H1 (cell line): ENCODE data around the gene WWC2. TPM values are rescaled to one million over a fixed set of nuclear protein-coding genes. Genes with fewer than 3 reads are reported as not detected.

Source experiments
- CTCF ChIA-PET: fragments of 300-600 bp; sonication (Branson Sonifier 250); formaldehyde crosslinking; loops from one replicate; lab custom pipeline; 2021; ENCODE audit not compliant: partially characterized antibody; lab: Charles Lee
- POLR2A ChIA-PET: fragments of 300-600 bp; sonication (Branson Sonifier 250); formaldehyde crosslinking; loops from one replicate; lab custom pipeline; 2021; ENCODE audit warnings: inconsistent platforms; ENCODE audit not compliant: partially characterized antibody; lab: Charles Lee
- DNase-seq, 2 experiments: peaks; one replicate each; pipeline versions ENCODE4 v3.0.0 to v3.0.0-alpha.2; 2010 to 2022; ENCODE audit warnings: low spot score in 2 of 2, low read depth in 1 of 2, mixed read lengths in 1 of 2
- FAIRE-seq: peaks from 2 replicates; lab custom pipeline; 2011; peaks lifted over from hg19 to GRCh38; lab: Jason Lieb, UNC
- H2AFZ ChIP-seq: 2 replicates; pipeline ENCODE4 v1.8.1; 2012; ENCODE audit warnings: low read length, inconsistent platforms
- H2AK5ac ChIP-seq: 2 replicates; pipeline ENCODE4 v1.6.1; 2013; ENCODE audit warnings: low read depth, low read length
- H2BK120ac ChIP-seq: replicated peaks from 2 replicates; pipeline ENCODE3; 2013; ENCODE audit warnings: low read depth, low read length, inconsistent platforms
- H2BK12ac ChIP-seq: 2 replicates; pipeline ENCODE4 v1.6.1; 2013; ENCODE audit warnings: low read depth, low read length
- H2BK15ac ChIP-seq: 2 replicates; pipeline ENCODE4 v1.6.1; 2013; ENCODE audit warnings: low read length
- H2BK20ac ChIP-seq: 2 replicates; pipeline ENCODE4 v1.6.1; 2013; ENCODE audit warnings: low read length
- H2BK5ac ChIP-seq: 2 replicates; pipeline ENCODE4 v1.6.1; 2013; ENCODE audit warnings: low read depth, low read length
- H3K14ac ChIP-seq: 2 replicates; pipeline ENCODE4 v1.6.1; 2013; ENCODE audit warnings: inconsistent platforms; ENCODE audit not compliant: insufficient read length
- H3K18ac ChIP-seq: 2 replicates; pipeline ENCODE4 v1.6.1; 2013; ENCODE audit warnings: low read length; ENCODE audit errors: extremely low read depth
- H3K23ac ChIP-seq: 2 replicates; pipeline ENCODE4 v1.6.1; 2013; ENCODE audit warnings: inconsistent platforms; ENCODE audit not compliant: insufficient read length
- H3K23me2 ChIP-seq: 2 replicates; pipeline ENCODE4 v1.6.1; 2013; ENCODE audit warnings: low read depth, low read length
- H3K27ac ChIP-seq: 2 replicates; pipeline ENCODE4 v1.6.1; 2011; ENCODE audit warnings: low read depth, low read length, inconsistent platforms
- H3K27me3 ChIP-seq, 4 experiments: replicated peaks in 1 of 4; 1 replicate in 1 of 4; 2 replicates in 3 of 4; pipeline versions ENCODE4 v1.6.1 to v1.8.1; 2011 to 2013; ENCODE audit warnings: low read length in 3 of 4, mild to moderate bottlenecking in 3 of 4, inconsistent platforms in 2 of 4, mixed read lengths in 2 of 4, moderate library complexity in 1 of 4; ENCODE audit not compliant: control insufficient read depth in 3 of 4, insufficient read depth in 3 of 4; ENCODE audit errors: extremely low read depth in 1 of 4
- H3K36me3 ChIP-seq, 4 experiments: 2 replicates each; pipeline versions ENCODE4 v1.6.1 to v1.8.1; 2011 to 2013; ENCODE audit warnings: mild to moderate bottlenecking in 4 of 4, low read length in 3 of 4, moderate library complexity in 2 of 4, control low read depth in 1 of 4, inconsistent platforms in 1 of 4; ENCODE audit not compliant: insufficient read depth in 4 of 4, control insufficient read depth in 2 of 4
- H3K4ac ChIP-seq: replicated peaks from 2 replicates; pipeline ENCODE3; 2013; ENCODE audit warnings: low read length, low read depth, mixed read lengths, inconsistent platforms; ENCODE audit not compliant: insufficient read length
- H3K4me1 ChIP-seq, 4 experiments: replicated peaks in 1 of 4; 1 replicate in 1 of 4; 2 replicates in 3 of 4; pipeline versions ENCODE4 v1.6.1 to v1.8.1; 2011 to 2013; ENCODE audit warnings: low read length in 3 of 4, inconsistent platforms in 2 of 4, mixed read lengths in 1 of 4; ENCODE audit not compliant: insufficient read depth in 4 of 4, control insufficient read depth in 3 of 4
- H3K4me2 ChIP-seq, 2 experiments: 2 replicates each; pipeline versions ENCODE4 v1.6.1 to v1.8.1; 2011 to 2013; ENCODE audit warnings: low read depth in 2 of 2, low read length in 2 of 2, control low read depth in 1 of 2, inconsistent platforms in 1 of 2, mild to moderate bottlenecking in 1 of 2; ENCODE audit not compliant: insufficient read depth in 1 of 2
- H3K4me3 ChIP-seq, 4 experiments: fragments of 200-600, 300-600 bp in 1 of 4; sonication (generic), shearing (Covaris generic), sonication (Bioruptor Twin) in 1 of 4; 2 replicates each; pipeline versions ENCODE4 v1.5.1 to v1.8.1; 2011 to 2016; ENCODE audit warnings: low read length in 4 of 4, low read depth in 3 of 4, control low read depth in 2 of 4, inconsistent platforms in 2 of 4, mild to moderate bottlenecking in 2 of 4, mixed read lengths in 1 of 4, moderate library complexity in 1 of 4; ENCODE audit not compliant: insufficient read depth in 2 of 4; ENCODE audit errors: extremely low read depth in 1 of 4
- H3K56ac ChIP-seq: replicated peaks from 2 replicates; pipeline ENCODE3; 2013; ENCODE audit warnings: low read depth, mild to moderate bottlenecking, mixed read lengths, low read length, inconsistent platforms; ENCODE audit not compliant: insufficient read length
- H3K79me1 ChIP-seq: 2 replicates; pipeline ENCODE4 v1.6.1; 2013; ENCODE audit warnings: low read depth, low read length, control low read depth
- H3K79me2 ChIP-seq, 2 experiments: 2 replicates each; pipeline versions ENCODE4 v1.6.1 to v1.8.1; 2012 to 2013; ENCODE audit warnings: low read length in 2 of 2, mild to moderate bottlenecking in 2 of 2, inconsistent platforms in 1 of 2; ENCODE audit not compliant: insufficient read depth in 2 of 2, control insufficient read depth in 1 of 2
- H3K9ac ChIP-seq, 4 experiments: replicated peaks in 1 of 4; 1 replicate in 1 of 4; 2 replicates in 3 of 4; pipeline versions ENCODE4 v1.6.1 to v1.8.1; 2011 to 2013; ENCODE audit warnings: low read depth in 3 of 4, low read length in 3 of 4, control low read depth in 2 of 4, mild to moderate bottlenecking in 2 of 4, moderate library complexity in 2 of 4, inconsistent platforms in 1 of 4; ENCODE audit errors: extremely low read depth in 1 of 4
- H3K9me3 ChIP-seq, 2 experiments: 2 replicates each; pipeline versions ENCODE4 v1.6.1 to v1.8.1; 2012 to 2013; ENCODE audit warnings: mild to moderate bottlenecking in 2 of 2, moderate library complexity in 2 of 2, control low read depth in 1 of 2, inconsistent platforms in 1 of 2, low read depth in 1 of 2, low read length in 1 of 2, mixed read lengths in 1 of 2; ENCODE audit not compliant: insufficient read depth in 2 of 2
- H4K20me1 ChIP-seq, 2 experiments: replicated peaks in 1 of 2; 2 replicates each; pipeline versions ENCODE3 to v1.8.1; 2011 to 2013; ENCODE audit warnings: inconsistent platforms in 2 of 2, low read length in 2 of 2, mild to moderate bottlenecking in 1 of 2; ENCODE audit not compliant: insufficient read depth in 2 of 2, control insufficient read depth in 1 of 2
- H4K5ac ChIP-seq: 2 replicates; pipeline ENCODE4 v1.6.1; 2013; ENCODE audit warnings: low read length, low read depth, mixed read lengths, inconsistent platforms; ENCODE audit not compliant: insufficient read length
- H4K8ac ChIP-seq: 2 replicates; pipeline ENCODE4 v1.8.0; 2013; ENCODE audit warnings: mild to moderate bottlenecking, moderate library complexity, low read length, inconsistent platforms; ENCODE audit not compliant: insufficient read depth; ENCODE audit errors: extremely low read depth
- H4K91ac ChIP-seq: replicated peaks from 2 replicates; pipeline ENCODE3; 2013; ENCODE audit warnings: low read length, mixed read lengths, inconsistent platforms; ENCODE audit not compliant: insufficient read length
- BACH1 ChIP-seq: IDR thresholded peaks from 2 replicates; pipeline ENCODE4 v1.6.1; 2012; ENCODE audit warnings: low read length, improper control_type of control experiment
- CBX5 ChIP-seq: fragments of 300-800, 300-1000 bp; sonication (generic); IDR thresholded peaks from 2 replicates; pipeline ENCODE4 v1.7.1; 2016; ENCODE audit warnings: antibody characterized with exemption, low read length, low read depth
- CBX8 ChIP-seq: fragments of 300-800, 300-1000 bp; sonication (generic); IDR thresholded peaks from 2 replicates; pipeline ENCODE4 v1.7.1; 2016; ENCODE audit warnings: low read depth, low read length, borderline replicate concordance
- E2F6 ChIP-seq: IDR thresholded peaks from 2 replicates; pipeline ENCODE4 v1.6.1; 2012; ENCODE audit warnings: inconsistent platforms
- FOSL1 ChIP-seq: IDR thresholded peaks from 2 replicates; pipeline ENCODE4 v1.6.1; 2011; ENCODE audit warnings: mild to moderate bottlenecking, low read depth, low read length, moderate library complexity; ENCODE audit not compliant: insufficient read depth
- GTF2F1 ChIP-seq: IDR thresholded peaks from 2 replicates; pipeline ENCODE4 v1.6.1; 2012; ENCODE audit warnings: low read depth, low read length, improper control_type of control experiment, borderline replicate concordance
- KDM5A ChIP-seq: fragments of 200-600 bp; IDR thresholded peaks from 2 replicates; pipeline ENCODE4 v1.7.1; 2012; ENCODE audit warnings: mild to moderate bottlenecking, low read length, inconsistent platforms, mixed read lengths
- MAFK ChIP-seq: IDR thresholded peaks from 2 replicates; pipeline ENCODE4 v1.6.1; 2012; ENCODE audit warnings: low read depth, mild to moderate bottlenecking, improper control_type of control experiment, low read length
- PHF8 ChIP-seq: fragments of 200-600 bp; sonication (generic); conservative IDR thresholded peaks from 2 replicates; pipeline ENCODE4 v1.7.1; 2012; ENCODE audit warnings: low read depth, mild to moderate bottlenecking, inconsistent platforms, low read length, moderate library complexity
- SUZ12 ChIP-seq: fragments of 200-600 bp; sonication (generic); IDR thresholded peaks from 2 replicates; pipeline ENCODE4 v1.6.1; 2012; ENCODE audit warnings: mild to moderate bottlenecking, inconsistent platforms, low read length, moderate library complexity, mixed read lengths
- YY1 ChIP-seq: IDR thresholded peaks from 2 replicates; pipeline ENCODE4 v1.6.1; 2011; ENCODE audit warnings: low read depth, mild to moderate bottlenecking, low read length
- ZNF274 ChIP-seq: IDR thresholded peaks from 2 replicates; pipeline ENCODE4 v1.7.0; 2012; ENCODE audit warnings: low read length, borderline replicate concordance; ENCODE audit errors: extremely low read depth
- WGBS, 2 experiments: shearing (Covaris generic) in 1 of 2; methylation state at CpG; one replicate each; pipeline versions ENCODE4 v1.1.6 to v1.1.7; 2013 to 2015; ENCODE audit warnings: low lambda C conversion rate in 2 of 2, mixed read lengths in 2 of 2, inconsistent platforms in 1 of 2, low coverage in 1 of 2, missing lambda C conversion rate in 1 of 2; ENCODE audit not compliant: insufficient replicate concordance in 2 of 2, insufficient coverage in 1 of 2, insufficient read length in 1 of 2; ENCODE audit errors: extremely low coverage in 1 of 2, missing lambda C conversion rate in 1 of 2; 5-methylcytosine and 5-hydroxymethylcytosine counted together
- polyA plus RNA-seq, 7 experiments: library from polyadenylated mRNA; depleted of rRNA in 3 of 7; stranded (reverse) in 5 of 7; unstranded in 2 of 7; fragments of >200 nt in 5 of 7; fragments of 200-250 nt in 2 of 7; gene quantifications; 1 replicate in 5 of 7; 2 replicates in 1 of 7; 4 replicates in 1 of 7; pipeline versions ENCODE4 v1.2.1 to v1.2.3, GENCODE V29; 2011 to 2013; ENCODE audit warnings: missing spikeins in 2 of 7, mixed read lengths in 2 of 7
- total RNA-seq: library from RNA; stranded (reverse); fragmentation: NEBNext Ultra II Directional; extraction: Animal tissue kit (Norgen Biotek cat#: 25700); gene quantifications from 2 replicates; pipeline ENCODE4 v1.2.1, GENCODE V29; 2021

Gene WWC2
- total and polyA plus RNA-seq, 2 of the 8 experiments (the other 6 are each of a cell fraction or from before 2014, with no cell fraction given) = 17.6 to 135 TPM

- no peak overlapping the region for H2AFZ ChIP-seq
- H3K23ac ChIP-seq = no peak overlapping the region
- no peak overlapping the region for H3K9ac ChIP-seq
- H3K23me2 ChIP-seq = no peaks in the 10 kb centered on the region; the same call in 1 of the 2 replicates
- H3K79me2 ChIP-seq = peaks cover 0 to 89% of the 10 kb centered on the region in 2 experiments; a peak in 3 of 4 replicates
- H3K14ac ChIP-seq = no peak overlapping the region
- no peak overlapping the region for H3K4ac ChIP-seq
- no peak overlapping the region for H3K27ac ChIP-seq
- no peak overlapping the region for H4K5ac ChIP-seq
- H3K4me1 ChIP-seq = peaks cover 2 to 17% (median 10%) of the 10 kb centered on the region in 4 experiments; a peak in 6 of 7 replicates
- no peak overlapping the region for H4K8ac ChIP-seq
- no peak overlapping the region for H3K4me2 ChIP-seq
- DNase-seq = no peak
- no peak overlapping the region for H2BK12ac ChIP-seq
- H2BK20ac ChIP-seq = no peak overlapping the region
- H2BK120ac ChIP-seq = no peak overlapping the region
- ChIA-PET POLR2A (interaction anchor here (2.9 kb wide), 1 partner anchor 92 kb away, joined by 13 read pairs; the partner anchor contains the start of gene WWC2), CTCF (interaction anchor here (0.6 to 1.8 kb wide), 3 partner anchors 12 to 20 kb away, joined by 3 to 4 read pairs (median 4); no protein-coding TSS in a partner anchor)
- H3K56ac ChIP-seq = no peak overlapping the region
- no peaks in the 10 kb centered on the region for H3K9me3 ChIP-seq
- H4K20me1 ChIP-seq = peaks cover 0 to 2% of the 10 kb centered on the region in 2 experiments
- peaks cover 0 to 5% (median 0%) of the 10 kb centered on the region in 4 experiments; a peak in 1 of 8 replicates for H3K36me3 ChIP-seq
- H2BK15ac ChIP-seq = no peak overlapping the region
- H3K27me3 ChIP-seq = no peaks in the 10 kb centered on the region
- H3K18ac ChIP-seq = no peak overlapping the region
- no peak for FAIRE-seq
- 95% methylated on average over 4 of the region's 4 CpGs; no CpG with 5 or more reads in 1 of the 2 experiments for WGBS, 2 experiments
- H3K4me3 ChIP-seq = no peak overlapping the region
- H2BK5ac ChIP-seq = no peak overlapping the region
- H2AK5ac ChIP-seq = no peak overlapping the region
- peaks cover 2% of the 10 kb centered on the region; the same call in 1 of the 2 replicates for H3K79me1 ChIP-seq
- H4K91ac ChIP-seq = no peak overlapping the region
- no peak for TF ChIP-seq SUZ12
- TF ChIP-seq GTF2F1 = no peak
- no peak for TF ChIP-seq CBX8
- TF ChIP-seq PHF8 = no peak
- TF ChIP-seq E2F6 = no peak
- no peak for TF ChIP-seq CBX5
- TF ChIP-seq ZNF274 = no peak
- TF ChIP-seq YY1 = no peak
- TF ChIP-seq BACH1 = no peak
- no peak for TF ChIP-seq FOSL1
- TF ChIP-seq MAFK = no peak
- TF ChIP-seq KDM5A = no peak
Measured at GRCh38 chr4:183190900-183191527, 92.0 kb downstream of the WWC2 start.
